Keratinocyte (primary cell): Measurements from ENCODE around the gene TBPL2.

Source experiments
- EZH2 ChIP-seq: IDR thresholded peaks from one replicate; pipeline ENCODE4 v1.6.1; 2012; ENCODE audit warnings: inconsistent platforms, mild to moderate bottlenecking, low read length, moderate library complexity
- TF ChIP-seq, protein P1 (sequence below), 3 experiments: IDR thresholded peaks in 1 of 3; conservative IDR thresholded peaks in 1 of 3; optimal IDR thresholded peaks in 1 of 3; 2 replicates in 2 of 3; 3 replicates in 1 of 3; pipeline versions ENCODE3 to v1.5.1; 2011; ENCODE audit warnings: low read length in 3 of 3, mild to moderate bottlenecking in 3 of 3, moderate library complexity in 2 of 3, control low read depth in 1 of 3, inconsistent platforms in 1 of 3; ENCODE audit not compliant: insufficient read depth in 2 of 3; ENCODE audit errors: extremely low read depth in 1 of 3

DNA sequence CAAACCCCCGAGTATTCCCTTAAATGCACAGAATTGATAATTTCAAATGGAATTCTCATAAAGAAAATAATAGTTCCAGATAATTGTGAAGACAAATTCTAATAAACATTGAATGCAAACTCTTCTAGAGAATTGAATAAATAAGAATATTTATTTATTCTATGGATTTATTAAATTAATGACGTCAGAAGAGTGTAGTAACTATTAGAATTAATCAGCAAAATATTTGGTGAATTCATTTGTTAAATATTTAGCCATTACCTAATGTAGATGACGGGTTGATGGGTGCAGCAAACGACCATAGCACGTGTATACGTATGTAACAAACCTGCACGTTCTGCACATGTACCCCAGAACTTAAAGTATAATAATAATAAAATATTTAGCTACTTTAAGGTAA lies 33.4 kb upstream of the TBPL2 start:
- TF ChIP-seq, protein P1, sequence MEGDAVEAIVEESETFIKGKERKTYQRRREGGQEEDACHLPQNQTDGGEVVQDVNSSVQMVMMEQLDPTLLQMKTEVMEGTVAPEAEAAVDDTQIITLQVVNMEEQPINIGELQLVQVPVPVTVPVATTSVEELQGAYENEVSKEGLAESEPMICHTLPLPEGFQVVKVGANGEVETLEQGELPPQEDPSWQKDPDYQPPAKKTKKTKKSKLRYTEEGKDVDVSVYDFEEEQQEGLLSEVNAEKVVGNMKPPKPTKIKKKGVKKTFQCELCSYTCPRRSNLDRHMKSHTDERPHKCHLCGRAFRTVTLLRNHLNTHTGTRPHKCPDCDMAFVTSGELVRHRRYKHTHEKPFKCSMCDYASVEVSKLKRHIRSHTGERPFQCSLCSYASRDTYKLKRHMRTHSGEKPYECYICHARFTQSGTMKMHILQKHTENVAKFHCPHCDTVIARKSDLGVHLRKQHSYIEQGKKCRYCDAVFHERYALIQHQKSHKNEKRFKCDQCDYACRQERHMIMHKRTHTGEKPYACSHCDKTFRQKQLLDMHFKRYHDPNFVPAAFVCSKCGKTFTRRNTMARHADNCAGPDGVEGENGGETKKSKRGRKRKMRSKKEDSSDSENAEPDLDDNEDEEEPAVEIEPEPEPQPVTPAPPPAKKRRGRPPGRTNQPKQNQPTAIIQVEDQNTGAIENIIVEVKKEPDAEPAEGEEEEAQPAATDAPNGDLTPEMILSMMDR (optimal IDR thresholded peaks at IDR 0.05 in 1 of 3, IDR thresholded peaks at IDR 0.05 in 1 of 3, conservative IDR thresholded peaks at IDR 0.05 in 1 of 3; ENCODE audit: extremely low read depth in 1 of 3, insufficient read depth in 2 of 3, low read length in 3 of 3), result no peak
- TF ChIP-seq EZH2, result no peak
